Natural killer cell (primary cell): ENCODE measurements around the gene AP4S1. TPM values are rescaled to one million over a fixed set of nuclear protein-coding genes. Genes with fewer than 3 reads are reported as not detected.
A peak's percentile ranks its signal among the peaks of the same experiment; 100 is the strongest.

Source experiments
- ATAC-seq, 3 donors: fragments of 150-1000 bp in 2 of 3; fragments of 200-7000 bp in 1 of 3; cut with Tn5 transposase; 1 replicate in 1 of 3; 2 replicates in 2 of 3; pipeline ENCODE4 v1.10.0; 2021; ENCODE audit warnings: mild to moderate bottlenecking in 2 of 3, moderate library complexity in 2 of 3
- DNase-seq, 2 donors: peaks; one replicate each; pipeline versions ENCODE4 v3.0.0 to v3.0.0-alpha.2; 2013 to 2021; ENCODE audit warnings: mixed read lengths in 1 of 2
- H3K27ac ChIP-seq: one replicate; pipeline ENCODE4 v1.5.1; 2013; ENCODE audit warnings: mild to moderate bottlenecking, low read length
- H3K27me3 ChIP-seq: one replicate; pipeline ENCODE4 v1.6.1; 2013; ENCODE audit warnings: low read length; ENCODE audit not compliant: control insufficient read depth, insufficient read depth
- H3K36me3 ChIP-seq: one replicate; pipeline ENCODE4 v1.6.1; 2013; ENCODE audit warnings: low read length; ENCODE audit not compliant: control insufficient read depth, insufficient read depth
- H3K4me1 ChIP-seq: one replicate; pipeline ENCODE4 v1.6.1; 2013; ENCODE audit warnings: low read length; ENCODE audit not compliant: control insufficient read depth, insufficient read depth
- H3K4me3 ChIP-seq: one replicate; pipeline ENCODE4 v1.5.1; 2013; ENCODE audit warnings: low read length
- H3K9me3 ChIP-seq: one replicate; pipeline ENCODE4 v1.6.1; 2013; ENCODE audit warnings: low read length; ENCODE audit not compliant: control insufficient read depth, insufficient read depth
- H3K27ac Mint-ChIP-seq, 2 donors: one replicate each; pipeline ENCODE4 v1.8.0; 2022; ENCODE audit warnings: mild to moderate bottlenecking in 2 of 2, mixed read lengths in 2 of 2, moderate library complexity in 1 of 2
- H3K27me3 Mint-ChIP-seq, 2 donors: one replicate each; pipeline ENCODE4 v1.8.0; 2022; ENCODE audit warnings: low read depth in 2 of 2, mixed read lengths in 2 of 2
- H3K36me3 Mint-ChIP-seq: one replicate; pipeline ENCODE4 v1.8.0; 2022; ENCODE audit warnings: mixed read lengths
- H3K4me1 Mint-ChIP-seq, 2 donors: one replicate each; pipeline ENCODE4 v1.8.0; 2022; ENCODE audit warnings: mixed read lengths in 2 of 2
- H3K4me3 Mint-ChIP-seq: one replicate; pipeline ENCODE4 v1.8.0; 2022; ENCODE audit warnings: mild to moderate bottlenecking, moderate library complexity, mixed read lengths
- H3K9me3 Mint-ChIP-seq, 2 donors: one replicate each; pipeline ENCODE4 v1.8.0; 2022; ENCODE audit warnings: mixed read lengths in 2 of 2
- WGBS: methylation state at CpG from one replicate; pipeline ENCODE4 v1.1.7; 2013; ENCODE audit warnings: missing lambda C conversion rate; ENCODE audit not compliant: insufficient coverage; 5-methylcytosine and 5-hydroxymethylcytosine counted together
- intact Hi-C: fragments of 100-400 bp; cut with micrococcal nuclease; formaldehyde crosslinking; loops from one replicate; pipeline ENCODE4 v1.14.2; 2022
- total RNA-seq, 4 donors: library from RNA; stranded (reverse); fragments of 120-200 nt in 1 of 4; gene quantifications; one replicate each; pipeline versions ENCODE4 v1.2.3 to v1.2.4, GENCODE V29; 2013 to 2022
- TF ChIP-seq, protein P1 (sequence below): fragments of 200-600 bp; IDR thresholded peaks from one replicate; pipeline ENCODE4 v1.8.0; 2022; ENCODE audit warnings: antibody characterized with exemption

The AP4S1 gene
- total RNA-seq, 3 donors from 2014 or later (not counting 1 experiment from before 2014, with no cell fraction given) = 10.6 to 12.7 (median 12.4) TPM

DNA sequence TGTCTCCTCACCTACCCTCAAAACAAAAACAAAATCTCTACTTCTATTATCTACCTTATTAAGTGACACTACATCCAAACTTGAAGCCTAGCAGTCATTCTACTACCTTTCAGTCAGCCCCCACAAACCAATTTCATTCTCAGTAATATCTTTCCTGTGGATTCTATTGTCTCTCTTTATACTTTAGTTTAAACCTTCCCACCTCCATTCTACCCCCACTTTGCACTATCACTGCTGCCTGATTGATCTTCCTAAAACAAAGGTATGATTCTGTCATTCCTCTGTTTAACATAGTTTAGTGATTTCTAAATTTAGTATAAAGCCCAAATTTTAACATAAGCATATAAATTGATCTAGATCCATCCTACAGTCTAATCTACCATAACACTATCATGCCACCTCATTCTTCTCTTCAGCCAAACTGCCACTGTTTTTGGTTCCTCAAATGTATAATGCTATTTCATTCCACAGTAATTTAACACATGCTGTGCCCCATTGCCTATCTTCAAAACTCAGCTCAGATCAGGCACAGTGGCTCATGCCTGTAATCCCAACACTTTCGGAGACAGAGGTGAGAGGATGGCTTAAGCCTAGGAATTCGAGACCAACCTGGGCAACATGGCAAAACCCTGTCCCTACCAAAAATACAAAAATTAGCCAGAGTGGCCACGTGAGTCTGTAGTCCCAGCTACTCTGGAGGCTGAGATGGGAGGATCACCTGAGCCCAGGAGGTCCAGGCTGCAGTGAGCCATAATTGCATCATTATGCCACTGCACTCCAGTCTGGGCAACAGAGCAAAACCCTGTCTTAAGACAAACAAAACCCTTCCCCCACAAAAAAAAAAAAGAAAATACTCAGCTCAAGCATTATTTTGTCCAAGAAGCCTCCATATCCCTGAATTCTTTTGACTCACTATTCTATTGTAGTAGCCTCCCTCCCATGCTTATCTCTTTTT, 3.8 kb downstream of the AP4S1 start:
- no peak overlapping the region for H3K4me3 ChIP-seq
- H3K36me3 Mint-ChIP-seq = no peaks in the 10 kb centered on the region
- no peaks in the 10 kb centered on the region for H3K36me3 ChIP-seq
- H3K9me3 ChIP-seq = no peaks in the 10 kb centered on the region
- H3K4me1 Mint-ChIP-seq = peaks cover 19% of the 10 kb centered on the region in 2 donors
- H3K9me3 Mint-ChIP-seq = no peaks in the 10 kb centered on the region
- DNase-seq = no peak
- H3K27me3 Mint-ChIP-seq = no peaks in the 10 kb centered on the region
- 94% methylated on average over 3 of the region's 3 CpGs for WGBS
- peak overlapping the region; percentile 10 for H3K4me3 Mint-ChIP-seq
- intact Hi-C loops = loop anchor here (5.0 to 10.0 kb wide), 2 partner anchors 178 to 536 kb away; partner anchors contain the start of genes HECTD1 and NUBPL
- TF ChIP-seq, protein P1, sequence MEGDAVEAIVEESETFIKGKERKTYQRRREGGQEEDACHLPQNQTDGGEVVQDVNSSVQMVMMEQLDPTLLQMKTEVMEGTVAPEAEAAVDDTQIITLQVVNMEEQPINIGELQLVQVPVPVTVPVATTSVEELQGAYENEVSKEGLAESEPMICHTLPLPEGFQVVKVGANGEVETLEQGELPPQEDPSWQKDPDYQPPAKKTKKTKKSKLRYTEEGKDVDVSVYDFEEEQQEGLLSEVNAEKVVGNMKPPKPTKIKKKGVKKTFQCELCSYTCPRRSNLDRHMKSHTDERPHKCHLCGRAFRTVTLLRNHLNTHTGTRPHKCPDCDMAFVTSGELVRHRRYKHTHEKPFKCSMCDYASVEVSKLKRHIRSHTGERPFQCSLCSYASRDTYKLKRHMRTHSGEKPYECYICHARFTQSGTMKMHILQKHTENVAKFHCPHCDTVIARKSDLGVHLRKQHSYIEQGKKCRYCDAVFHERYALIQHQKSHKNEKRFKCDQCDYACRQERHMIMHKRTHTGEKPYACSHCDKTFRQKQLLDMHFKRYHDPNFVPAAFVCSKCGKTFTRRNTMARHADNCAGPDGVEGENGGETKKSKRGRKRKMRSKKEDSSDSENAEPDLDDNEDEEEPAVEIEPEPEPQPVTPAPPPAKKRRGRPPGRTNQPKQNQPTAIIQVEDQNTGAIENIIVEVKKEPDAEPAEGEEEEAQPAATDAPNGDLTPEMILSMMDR = no peak
- H3K27me3 ChIP-seq = no peaks in the 10 kb centered on the region
- peaks cover 6% of the 10 kb centered on the region for H3K4me1 ChIP-seq
- H3K27ac ChIP-seq = no peak overlapping the region
- ATAC-seq = no peak
- peak overlapping the region in 1 of 2 donors; percentile 10 for H3K27ac Mint-ChIP-seq

GRCh38 chr14:31030469-31030868, 5.0 kb downstream of the AP4S1 start:
- H3K27me3 Mint-ChIP-seq = no peaks in the 10 kb centered on the region
- no peaks in the 10 kb centered on the region for H3K36me3 ChIP-seq
- DNase-seq (no peak), ATAC-seq (no peak)
- H3K4me1 ChIP-seq = peaks cover 6% of the 10 kb centered on the region
- intact Hi-C loops = no loop called here
- no peaks in the 10 kb centered on the region for H3K9me3 Mint-ChIP-seq
- no peaks in the 10 kb centered on the region for H3K36me3 Mint-ChIP-seq
- H3K27ac Mint-ChIP-seq = no peak overlapping the region
- TF ChIP-seq, protein P1 = no peak
- H3K27ac ChIP-seq = no peak overlapping the region
- H3K4me1 Mint-ChIP-seq = peaks cover 7 to 9% of the 10 kb centered on the region in 2 donors
- H3K4me3 Mint-ChIP-seq = no peak overlapping the region
- WGBS = 97% methylated on average over 5 of the region's 5 CpGs
- no peaks in the 10 kb centered on the region for H3K27me3 ChIP-seq
- H3K9me3 ChIP-seq = no peaks in the 10 kb centered on the region
- no peak overlapping the region for H3K4me3 ChIP-seq

- H3K27me3 Mint-ChIP-seq = no peaks in the 10 kb centered on the region
- no peak overlapping the region for H3K4me3 Mint-ChIP-seq
- Histone ChIP-seq H3K27me3 (no peaks in the 10 kb centered on the region), H3K27ac (no peak overlapping the region), H3K36me3 (no peaks in the 10 kb centered on the region), H3K9me3 (no peaks in the 10 kb centered on the region), H3K4me1 (no peaks in the 10 kb centered on the region), H3K4me3 (no peak overlapping the region)
- no peaks in the 10 kb centered on the region for H3K4me1 Mint-ChIP-seq
- no peak overlapping the region for H3K27ac Mint-ChIP-seq
- no peaks in the 10 kb centered on the region for H3K9me3 Mint-ChIP-seq
- TF ChIP-seq, protein P1 = no peak
- H3K36me3 Mint-ChIP-seq = no peaks in the 10 kb centered on the region
- intact Hi-C loops = no loop called here
- no peak for ATAC-seq
- 97% methylated on average over 4 of the region's 4 CpGs for WGBS
- no peak for DNase-seq
These were observed 11.1 kb downstream of the AP4S1 start for GRCh38 chr14:31036552-31036951.
